Activated naive CD4-positive, alpha-beta T cell treated with anti-CD3 and anti-CD28 coated beads for 36 hours (primary cell): ENCODE data around the gene EEPD1. TPM values are rescaled to one million over a fixed set of nuclear protein-coding genes. Genes with fewer than 3 reads are reported as not detected.

ENCODE experiments used
- CTCF ChIA-PET: fragments of 350-600 bp; sonication (Branson Sonifier 250); formaldehyde crosslinking; loops from one replicate; lab custom pipeline; 2021; ENCODE audit warnings: antibody characterized with exemption; lab: Charles Lee
- DNase-seq: peaks from one replicate; pipeline ENCODE4 v3.0.0-alpha.2; 2020
- H3K27ac Mint-ChIP-seq: one replicate; pipeline ENCODE4 v1.8.0; 2021; ENCODE audit warnings: mild to moderate bottlenecking, mixed read lengths
- H3K27me3 Mint-ChIP-seq: one replicate; pipeline ENCODE4 v1.8.0; 2021; ENCODE audit warnings: low read depth, mixed read lengths
- H3K36me3 Mint-ChIP-seq: one replicate; pipeline ENCODE4 v1.8.0; 2021; ENCODE audit warnings: low read depth, mixed read lengths
- H3K4me1 Mint-ChIP-seq: one replicate; pipeline ENCODE4 v1.8.0; 2021; ENCODE audit warnings: low read depth, mixed read lengths
- H3K4me3 Mint-ChIP-seq: one replicate; pipeline ENCODE4 v1.8.0; 2021; ENCODE audit warnings: mild to moderate bottlenecking, moderate library complexity, mixed read lengths
- H3K9me3 Mint-ChIP-seq: one replicate; pipeline ENCODE4 v1.8.0; 2021; ENCODE audit warnings: mixed read lengths
- intact Hi-C: fragments of 100-400 bp; cut with micrococcal nuclease; formaldehyde crosslinking; loops from one replicate; pipeline ENCODE4 v1.15.1; 2023
- total RNA-seq, 2 experiments: library from RNA; stranded (reverse); gene quantifications; one replicate each; pipeline ENCODE4 v1.2.3, GENCODE V29; 2021

Gene EEPD1
- total RNA-seq, 2 experiments from 2014 or later, result 0.49 to 0.50 TPM

GRCh38 chr7:36149694-36150452 lies 3.2 kb upstream of the EEPD1 start:
- no peak overlapping the region for H3K4me3 Mint-ChIP-seq
- intact Hi-C loops, result loop anchor here (5.0 to 10.0 kb wide), 2 partner anchors 57 to 1295 kb away; partner anchors contain the start of gene ELMO1
- CTCF ChIA-PET, result interaction anchor here (0.7 kb wide), 1 partner anchor 30 kb away, joined by 3 read pairs; no protein-coding TSS in a partner anchor
- H3K27me3 Mint-ChIP-seq, result no peaks in the 10 kb centered on the region
- H3K9me3 Mint-ChIP-seq, result peaks cover 8% of the 10 kb centered on the region
- H3K4me1 Mint-ChIP-seq, result peaks cover 6% of the 10 kb centered on the region
- H3K36me3 Mint-ChIP-seq, result no peaks in the 10 kb centered on the region
- no peak for DNase-seq
- no peak overlapping the region for H3K27ac Mint-ChIP-seq

- peaks cover 18% of the 10 kb centered on the region for H3K4me1 Mint-ChIP-seq
- intact Hi-C loops, result loop anchor here (1.0 to 10.0 kb wide), 6 partner anchors 55 to 1293 kb away; partner anchors contain the start of genes DPY19L1, ELMO1 and HERPUD2
- no peak for DNase-seq
- peak overlapping the region; percentile 72 for H3K4me3 Mint-ChIP-seq
- no peaks in the 10 kb centered on the region for H3K36me3 Mint-ChIP-seq
- no peak overlapping the region for H3K27ac Mint-ChIP-seq
- CTCF ChIA-PET, result no interaction called here
- H3K27me3 Mint-ChIP-seq, result no peaks in the 10 kb centered on the region
- H3K9me3 Mint-ChIP-seq, result peaks cover 8% of the 10 kb centered on the region
Measured at GRCh38 chr7:36151921-36152755, 916 bp upstream of the EEPD1 start.

- intact Hi-C loops, result loop anchor here (1.0 to 10.0 kb wide), 7 partner anchors 38 to 1291 kb away; partner anchors contain the start of genes ANLN, DPY19L1, ELMO1 and HERPUD2
- peak; percentile 14 for DNase-seq
- no peak overlapping the region for H3K27ac Mint-ChIP-seq
Measured at GRCh38 chr7:36153571-36154097, 580 bp downstream of the EEPD1 start.

GRCh38 chr7:36154255-36155212 lies 1.5 kb downstream of the EEPD1 start:
- Mint-ChIP-seq H3K27me3 (no peaks in the 10 kb centered on the region), H3K27ac (no peak overlapping the region), H3K4me3 (peak overlapping the region; percentile 70), H3K4me1 (peaks cover 18% of the 10 kb centered on the region), H3K36me3 (no peaks in the 10 kb centered on the region), H3K9me3 (no peaks in the 10 kb centered on the region)
- intact Hi-C loops, result loop anchor here (5.0 to 10.0 kb wide), 2 partner anchors 53 to 1290 kb away; partner anchors contain the start of gene ELMO1
- CTCF ChIA-PET, result no interaction called here
- no peak for DNase-seq

More at GRCh38 chr7:36153571-36154097, 580 bp downstream of the EEPD1 start:
- no peaks in the 10 kb centered on the region for H3K36me3 Mint-ChIP-seq
- CTCF ChIA-PET, result no interaction called here
- peak overlapping the region; percentile 70 for H3K4me3 Mint-ChIP-seq
- peaks cover 18% of the 10 kb centered on the region for H3K4me1 Mint-ChIP-seq
- no peaks in the 10 kb centered on the region for H3K27me3 Mint-ChIP-seq
- peaks cover 3% of the 10 kb centered on the region for H3K9me3 Mint-ChIP-seq

DNA sequence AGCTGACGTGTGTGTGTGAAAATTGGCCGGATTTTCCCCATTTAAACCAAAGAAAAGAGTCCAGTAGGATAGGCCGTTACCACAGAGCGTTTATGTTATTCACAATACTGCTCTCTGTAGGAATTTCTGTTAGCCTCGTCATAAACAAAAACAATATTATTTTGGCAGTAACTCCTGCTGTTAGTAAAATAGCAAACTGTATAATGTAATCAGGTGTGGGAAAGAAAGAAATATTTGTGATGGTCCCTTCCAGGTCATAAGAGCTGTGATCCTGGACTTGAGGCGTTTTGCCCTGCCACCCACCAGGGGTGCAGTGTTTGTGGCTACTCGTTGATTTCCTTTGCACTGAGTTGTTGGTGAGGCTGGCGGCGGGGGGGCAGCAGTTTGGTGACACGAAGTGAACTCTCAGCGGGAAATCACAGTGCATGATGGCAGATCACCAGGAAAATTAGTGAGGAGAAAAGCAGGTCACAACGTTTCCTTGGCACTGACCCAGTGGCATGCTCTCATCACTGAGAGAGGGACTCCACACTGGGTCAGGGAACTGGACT lies 2.8 kb downstream of the EEPD1 start:
- H3K4me3 Mint-ChIP-seq, result no peak overlapping the region
- CTCF ChIA-PET, result no interaction called here
- no peak for DNase-seq
- no peaks in the 10 kb centered on the region for H3K9me3 Mint-ChIP-seq
- intact Hi-C loops, result loop anchor here (10.0 kb wide), 1 partner anchor 1289 kb away; the partner anchor contains the start of gene ELMO1
- no peaks in the 10 kb centered on the region for H3K36me3 Mint-ChIP-seq
- H3K27me3 Mint-ChIP-seq, result no peaks in the 10 kb centered on the region
- no peak overlapping the region for H3K27ac Mint-ChIP-seq
- H3K4me1 Mint-ChIP-seq, result peaks cover 18% of the 10 kb centered on the region

- CTCF ChIA-PET, result no interaction called here
- DNase-seq, result no peak
- Mint-ChIP-seq H3K36me3 (no peaks in the 10 kb centered on the region), H3K27me3 (no peaks in the 10 kb centered on the region), H3K9me3 (no peaks in the 10 kb centered on the region), H3K4me1 (peaks cover 16% of the 10 kb centered on the region), H3K27ac (no peak overlapping the region), H3K4me3 (no peak overlapping the region)
- intact Hi-C loops, result loop anchor here (10.0 kb wide), 1 partner anchor 1287 kb away; the partner anchor contains the start of gene ELMO1
Measured at GRCh38 chr7:36157527-36158320, 4.7 kb downstream of the EEPD1 start.

DNA sequence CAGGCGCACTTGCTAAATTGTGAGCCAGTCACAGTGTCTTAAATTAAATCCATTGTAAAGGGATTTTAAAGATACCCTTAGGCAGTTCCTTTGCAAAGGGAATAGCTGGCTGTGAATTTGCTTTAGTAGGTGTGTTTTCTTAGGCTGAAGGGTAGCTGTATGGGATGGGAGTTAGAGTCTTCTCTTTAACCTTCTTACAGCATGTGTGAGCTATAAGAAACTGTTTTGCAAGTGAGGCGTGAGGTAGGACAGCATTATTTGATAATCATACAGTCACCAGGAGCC lies 5.2 kb downstream of the EEPD1 start:
- intact Hi-C loops, result loop anchor here (10.0 kb wide), 1 partner anchor 1287 kb away; the partner anchor contains the start of gene ELMO1
- Mint-ChIP-seq H3K27ac (no peak overlapping the region), H3K4me1 (peaks cover 16% of the 10 kb centered on the region), H3K27me3 (no peaks in the 10 kb centered on the region), H3K36me3 (no peaks in the 10 kb centered on the region), H3K9me3 (no peaks in the 10 kb centered on the region), H3K4me3 (no peak overlapping the region)
- no peak for DNase-seq
- CTCF ChIA-PET, result no interaction called here

GRCh38 chr7:36159618-36160017 lies 6.6 kb downstream of the EEPD1 start:
- Mint-ChIP-seq H3K27ac (no peak overlapping the region), H3K9me3 (no peaks in the 10 kb centered on the region), H3K4me3 (no peak overlapping the region), H3K36me3 (no peaks in the 10 kb centered on the region), H3K4me1 (peaks cover 13% of the 10 kb centered on the region), H3K27me3 (no peaks in the 10 kb centered on the region)
- CTCF ChIA-PET, result no interaction called here
- intact Hi-C loops, result loop anchor here (10.0 kb wide), 1 partner anchor 1285 kb away; the partner anchor contains the start of gene ELMO1
- no peak for DNase-seq

DNA sequence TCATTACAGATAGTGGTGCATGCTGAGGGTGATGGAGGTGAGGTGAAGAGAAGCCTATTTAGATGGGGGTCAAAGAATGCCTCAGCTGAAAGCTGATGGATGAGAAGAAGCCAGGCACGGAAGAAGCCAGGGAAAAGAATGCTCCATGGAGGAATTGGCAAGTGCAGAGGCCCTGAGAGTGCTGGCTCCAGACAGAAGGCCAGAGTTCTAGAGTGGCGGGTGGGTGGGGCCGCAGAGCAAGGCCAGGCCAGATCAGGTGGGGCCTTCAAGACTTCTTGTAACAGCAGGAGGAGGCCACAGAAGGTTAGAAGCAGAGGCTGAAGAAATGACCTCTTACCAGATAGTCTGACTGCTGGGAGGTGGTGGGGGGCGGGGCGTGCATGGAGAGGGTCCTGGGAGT lies 7.3 kb downstream of the EEPD1 start:
- Mint-ChIP-seq H3K9me3 (no peaks in the 10 kb centered on the region), H3K27me3 (no peaks in the 10 kb centered on the region), H3K4me1 (peaks cover 10% of the 10 kb centered on the region), H3K27ac (no peak overlapping the region), H3K36me3 (no peaks in the 10 kb centered on the region), H3K4me3 (no peak overlapping the region)
- intact Hi-C loops, result no loop called here
- no peak for DNase-seq
- CTCF ChIA-PET, result no interaction called here

DNA sequence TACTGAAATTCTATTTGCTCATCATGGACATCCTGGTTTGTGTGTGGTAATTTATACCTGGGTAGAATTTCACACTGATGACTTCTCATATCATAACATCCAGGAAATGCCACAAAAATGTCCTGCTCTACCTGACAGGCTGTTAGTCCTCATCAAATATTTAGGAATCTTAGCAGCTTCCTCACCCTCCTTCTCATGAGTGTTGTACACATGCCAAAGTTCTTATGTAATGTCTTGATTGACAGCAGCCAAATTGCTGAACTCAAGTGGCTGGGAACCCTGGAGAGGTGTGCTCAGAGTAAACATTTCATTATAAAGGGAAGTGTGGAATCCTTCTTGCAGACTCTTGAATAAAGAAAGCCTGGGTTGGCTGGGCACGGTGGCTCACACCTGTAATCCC lies 8.9 kb downstream of the EEPD1 start:
- no peak for DNase-seq
- intact Hi-C loops, result no loop called here
- Mint-ChIP-seq H3K27me3 (no peaks in the 10 kb centered on the region), H3K27ac (no peak overlapping the region), H3K4me3 (no peak overlapping the region), H3K9me3 (no peaks in the 10 kb centered on the region), H3K36me3 (no peaks in the 10 kb centered on the region), H3K4me1 (peaks cover 2% of the 10 kb centered on the region)
- CTCF ChIA-PET, result interaction anchor here (0.7 kb wide), 1 partner anchor 147 kb away, joined by 3 read pairs; no protein-coding TSS in a partner anchor

DNA sequence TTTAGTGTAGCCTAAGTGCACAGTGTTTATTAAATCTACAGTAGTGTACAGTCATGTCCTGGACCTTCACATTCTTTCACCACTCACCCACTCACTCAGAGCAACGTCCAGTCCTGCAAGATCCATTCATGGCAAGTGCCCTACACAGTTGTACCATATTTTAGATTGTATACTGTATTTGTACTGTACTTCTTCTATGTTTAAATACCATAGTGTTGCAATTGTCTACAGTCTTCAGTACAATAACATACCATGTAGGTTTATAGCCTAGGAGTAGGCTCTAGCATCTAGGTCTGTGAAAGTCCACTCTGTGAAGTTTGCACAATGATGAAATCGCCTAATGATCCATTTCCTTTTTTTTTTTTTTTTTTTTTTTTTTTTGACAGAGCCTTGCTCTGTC lies 12.0 kb downstream of the EEPD1 start:
- Mint-ChIP-seq H3K9me3 (no peaks in the 10 kb centered on the region), H3K4me1 (no peaks in the 10 kb centered on the region), H3K36me3 (no peaks in the 10 kb centered on the region), H3K27ac (no peak overlapping the region), H3K4me3 (no peak overlapping the region), H3K27me3 (no peaks in the 10 kb centered on the region)
- intact Hi-C loops, result no loop called here
- CTCF ChIA-PET, result no interaction called here
- no peak for DNase-seq
